Nephron progenitor cell (in vitro differentiated cells): ENCODE results near the gene GGTA1.
A peak's percentile ranks its signal among the peaks of the same experiment; 100 is the strongest.

Source experiments
- DNase-seq: peaks from one replicate; pipeline ENCODE4 v3.0.0; 2021
- H3K27ac Mint-ChIP-seq: 2 replicates; pipeline ENCODE4 v1.8.0; 2021; ENCODE audit warnings: mild to moderate bottlenecking, moderate library complexity, mixed read lengths
- H3K27me3 Mint-ChIP-seq: 2 replicates; pipeline ENCODE4 v1.8.0; 2021; ENCODE audit warnings: mild to moderate bottlenecking, low read depth, mixed read lengths; ENCODE audit not compliant: poor library complexity
- H3K36me3 Mint-ChIP-seq: 2 replicates; pipeline ENCODE4 v1.8.0; 2021; ENCODE audit warnings: low read depth, mixed read lengths
- H3K4me1 Mint-ChIP-seq: 2 replicates; pipeline ENCODE4 v1.8.0; 2021; ENCODE audit warnings: mixed read lengths
- H3K4me3 Mint-ChIP-seq: 2 replicates; pipeline ENCODE4 v1.8.0; 2021; ENCODE audit warnings: mild to moderate bottlenecking, moderate library complexity, mixed read lengths
- H3K9me3 Mint-ChIP-seq: 2 replicates; pipeline ENCODE4 v1.8.0; 2021; ENCODE audit warnings: mild to moderate bottlenecking, moderate library complexity, mixed read lengths
- TF ChIP-seq, protein P1 (sequence below): fragments of 200-600 bp; sonication (generic); IDR thresholded peaks from 2 replicates; pipeline ENCODE4 v1.5.0; 2021; ENCODE audit warnings: antibody characterized with exemption

Gene GGTA1

DNA sequence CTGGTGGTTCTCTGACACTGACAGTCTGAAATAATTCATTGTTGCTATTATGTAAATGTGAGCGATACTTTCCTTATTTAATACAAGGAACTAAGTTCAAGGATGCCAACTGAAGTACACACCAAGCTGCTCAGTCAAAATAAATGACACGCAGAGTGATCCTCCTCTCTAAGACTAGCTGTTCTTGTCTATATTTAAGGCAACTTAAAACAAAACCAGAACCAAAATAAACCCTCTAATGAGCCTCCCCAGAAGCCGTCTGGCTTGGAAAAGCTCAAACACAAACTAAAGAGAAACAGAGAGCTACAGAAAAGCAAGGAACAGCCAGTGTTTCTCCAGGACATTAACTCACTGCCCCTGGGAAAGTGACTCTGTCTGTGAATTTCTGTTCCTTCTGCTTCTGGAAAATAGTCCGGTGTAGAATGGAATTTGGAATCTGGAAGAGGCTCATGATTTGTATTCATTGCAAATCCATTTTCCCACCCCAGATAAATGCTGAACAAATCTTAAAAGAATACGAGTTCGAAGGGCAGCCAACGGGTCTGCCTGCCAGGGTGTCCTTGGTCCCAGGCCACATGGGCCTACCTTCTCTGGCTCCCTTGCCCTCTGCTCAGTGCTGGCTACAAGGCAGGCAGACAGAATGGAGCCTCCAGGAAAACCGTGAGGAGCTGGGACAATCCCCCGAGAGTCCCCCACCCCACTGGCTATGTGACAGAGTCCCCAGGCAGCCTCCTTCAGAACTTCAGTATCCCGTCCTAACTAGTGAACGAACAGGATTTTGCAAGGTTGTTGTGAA lies 14.8 kb downstream of the GGTA1 start:
- Mint-ChIP-seq H3K4me1 (peaks cover 24% of the 10 kb centered on the region), H3K27me3 (peaks cover 14% of the 10 kb centered on the region), H3K36me3 (no peaks in the 10 kb centered on the region), H3K27ac (peak overlapping the region; percentile 43), H3K9me3 (no peaks in the 10 kb centered on the region), H3K4me3 (no peak overlapping the region)
- no peak for DNase-seq
- TF ChIP-seq, protein P1, sequence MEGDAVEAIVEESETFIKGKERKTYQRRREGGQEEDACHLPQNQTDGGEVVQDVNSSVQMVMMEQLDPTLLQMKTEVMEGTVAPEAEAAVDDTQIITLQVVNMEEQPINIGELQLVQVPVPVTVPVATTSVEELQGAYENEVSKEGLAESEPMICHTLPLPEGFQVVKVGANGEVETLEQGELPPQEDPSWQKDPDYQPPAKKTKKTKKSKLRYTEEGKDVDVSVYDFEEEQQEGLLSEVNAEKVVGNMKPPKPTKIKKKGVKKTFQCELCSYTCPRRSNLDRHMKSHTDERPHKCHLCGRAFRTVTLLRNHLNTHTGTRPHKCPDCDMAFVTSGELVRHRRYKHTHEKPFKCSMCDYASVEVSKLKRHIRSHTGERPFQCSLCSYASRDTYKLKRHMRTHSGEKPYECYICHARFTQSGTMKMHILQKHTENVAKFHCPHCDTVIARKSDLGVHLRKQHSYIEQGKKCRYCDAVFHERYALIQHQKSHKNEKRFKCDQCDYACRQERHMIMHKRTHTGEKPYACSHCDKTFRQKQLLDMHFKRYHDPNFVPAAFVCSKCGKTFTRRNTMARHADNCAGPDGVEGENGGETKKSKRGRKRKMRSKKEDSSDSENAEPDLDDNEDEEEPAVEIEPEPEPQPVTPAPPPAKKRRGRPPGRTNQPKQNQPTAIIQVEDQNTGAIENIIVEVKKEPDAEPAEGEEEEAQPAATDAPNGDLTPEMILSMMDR, result no peak

DNA sequence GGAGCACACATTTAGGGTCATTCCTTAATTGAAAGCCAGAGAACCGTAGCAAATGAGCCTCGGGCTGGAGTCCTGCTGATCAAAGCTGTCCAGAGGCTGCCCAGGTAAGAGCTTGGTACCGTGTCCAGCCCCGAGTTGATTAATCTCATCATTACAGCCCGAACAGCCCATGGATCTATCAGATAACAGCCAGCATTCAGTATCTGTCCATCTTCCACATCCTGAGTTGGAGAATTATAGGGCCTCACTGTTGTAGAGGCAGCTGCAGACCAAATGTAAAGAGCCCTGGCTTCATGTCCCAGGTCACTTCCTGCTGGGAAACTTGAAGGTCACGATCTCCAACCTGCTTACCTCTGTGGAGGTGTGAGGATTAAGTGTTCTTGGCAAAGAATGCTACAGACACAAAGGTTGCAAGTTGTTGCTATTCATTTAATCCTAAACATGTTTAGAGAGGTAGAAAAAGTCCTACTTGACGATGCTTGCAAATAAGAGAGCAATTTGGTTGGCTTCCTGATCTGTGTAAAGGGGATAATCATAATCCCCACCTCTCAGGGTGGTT lies 16.1 kb downstream of the GGTA1 start:
- TF ChIP-seq, protein P1, result no peak

DNA sequence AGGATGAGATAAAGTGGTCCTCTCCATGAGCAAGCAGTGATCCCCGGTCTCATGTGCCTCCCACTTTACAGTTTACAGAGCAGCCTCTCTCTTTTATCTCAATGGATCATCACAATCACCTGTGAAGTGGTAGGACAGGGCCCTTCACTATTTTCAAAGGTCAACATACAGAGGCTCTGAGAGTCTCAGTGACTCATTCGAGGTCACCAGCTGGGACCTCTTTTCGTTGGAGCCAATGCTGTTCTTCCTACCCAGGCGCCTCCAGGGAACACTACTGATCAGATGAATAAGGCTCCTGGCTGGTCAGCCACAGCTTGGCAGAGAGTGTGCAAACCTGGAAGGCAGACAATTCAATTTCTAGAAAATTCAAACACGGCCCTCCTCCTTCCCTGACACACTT lies 16.6 kb downstream of the GGTA1 start:
- peaks cover 41% of the 10 kb centered on the region for H3K4me1 Mint-ChIP-seq
- no peak overlapping the region for H3K4me3 Mint-ChIP-seq
- peaks cover 13% of the 10 kb centered on the region for H3K27me3 Mint-ChIP-seq
- H3K9me3 Mint-ChIP-seq, result no peaks in the 10 kb centered on the region
- no peak for DNase-seq
- TF ChIP-seq, protein P1, result no peak
- no peak overlapping the region for H3K27ac Mint-ChIP-seq
- no peaks in the 10 kb centered on the region for H3K36me3 Mint-ChIP-seq

More for the DNA sequence above, 16.1 kb downstream of the GGTA1 start:
- Mint-ChIP-seq H3K9me3 (no peaks in the 10 kb centered on the region), H3K36me3 (no peaks in the 10 kb centered on the region), H3K27me3 (peaks cover 11% of the 10 kb centered on the region), H3K27ac (no peak overlapping the region), H3K4me3 (no peak overlapping the region), H3K4me1 (peaks cover 37% of the 10 kb centered on the region)
- DNase-seq, result no peak

DNA sequence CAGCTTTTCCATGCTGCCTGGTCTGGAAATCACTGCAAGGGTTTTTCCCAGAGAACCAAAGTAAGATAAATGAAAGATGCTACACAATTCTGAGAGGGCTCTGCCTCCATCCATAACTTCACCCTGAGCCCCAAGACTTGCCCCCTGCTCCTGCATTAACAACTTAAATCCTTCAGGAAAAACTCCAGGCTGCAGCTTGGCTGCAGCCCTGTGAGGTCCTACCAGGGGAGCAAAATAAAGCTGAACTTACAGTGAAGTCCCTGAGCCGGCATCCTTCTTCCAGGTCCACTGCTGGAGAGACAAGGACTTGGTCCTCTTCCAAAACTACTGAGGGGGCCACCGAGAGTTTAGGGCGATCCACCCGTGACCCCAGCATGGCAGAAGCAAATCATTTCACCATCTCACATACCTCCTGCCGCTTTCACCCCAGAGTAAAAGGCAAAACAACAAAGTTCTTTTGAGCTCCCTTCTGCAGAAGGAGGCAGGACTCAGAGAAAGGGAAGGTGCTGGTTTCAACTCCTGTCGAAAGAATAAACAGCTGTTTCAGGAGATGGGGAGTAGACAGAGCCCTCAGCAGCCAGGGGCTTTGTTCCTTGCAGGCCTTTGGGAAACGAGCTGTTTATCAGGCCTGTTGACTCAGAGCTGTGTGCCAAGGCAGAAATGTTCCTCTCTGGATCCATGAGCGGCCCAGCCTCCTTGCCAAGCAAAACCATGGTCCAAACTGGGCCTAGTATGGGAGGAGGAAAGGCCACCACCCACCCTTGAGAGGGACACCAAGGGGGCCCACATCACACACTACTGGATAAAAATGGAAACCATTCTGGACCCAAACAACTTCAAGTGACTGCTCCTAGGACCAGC lies 20.6 kb downstream of the GGTA1 start:
- H3K4me1 Mint-ChIP-seq, result peaks cover 31% of the 10 kb centered on the region
- DNase-seq, result no peak
- peaks cover 20% of the 10 kb centered on the region for H3K27me3 Mint-ChIP-seq
- TF ChIP-seq, protein P1, result no peak
- no peak overlapping the region for H3K27ac Mint-ChIP-seq
- no peaks in the 10 kb centered on the region for H3K9me3 Mint-ChIP-seq
- H3K4me3 Mint-ChIP-seq, result no peak overlapping the region
- H3K36me3 Mint-ChIP-seq, result no peaks in the 10 kb centered on the region

DNA sequence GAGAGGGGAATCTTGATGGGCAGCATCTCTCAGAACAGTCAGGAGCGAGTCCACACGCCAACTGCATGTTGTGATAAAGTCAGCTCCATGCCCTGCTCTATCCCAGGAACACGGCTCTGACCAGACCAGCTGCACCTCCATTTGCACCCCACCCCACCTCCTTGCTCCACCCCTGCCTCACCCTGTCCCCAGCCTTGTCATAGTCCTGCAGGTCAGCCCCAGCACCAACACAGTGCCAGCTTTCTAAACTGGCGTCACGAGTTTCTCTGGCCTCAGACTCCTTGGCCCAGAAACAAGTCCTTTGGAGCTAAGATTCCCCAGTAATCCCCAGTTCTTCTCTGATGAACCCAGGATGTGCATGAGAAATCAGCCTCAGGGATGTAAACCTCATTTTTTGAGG lies 23.5 kb downstream of the GGTA1 start:
- peaks cover 18% of the 10 kb centered on the region for H3K4me1 Mint-ChIP-seq

More for the DNA sequence above, 23.5 kb downstream of the GGTA1 start:
- Mint-ChIP-seq H3K36me3 (no peaks in the 10 kb centered on the region), H3K27ac (no peak overlapping the region), H3K4me3 (no peak overlapping the region), H3K9me3 (no peaks in the 10 kb centered on the region), H3K27me3 (peaks cover 16% of the 10 kb centered on the region)
- TF ChIP-seq, protein P1, result no peak
- no peak for DNase-seq
